ENCODE measurements around the gene COQ10B. TPM values are rescaled to one million over a fixed set of nuclear protein-coding genes. Genes with fewer than 3 reads are reported as not detected.

Gene COQ10B
- total and polyA plus RNA-seq, 2 of the 4 experiments (the other 2 are of a cell fraction): 9.5 to 28.7 TPM

DNA sequence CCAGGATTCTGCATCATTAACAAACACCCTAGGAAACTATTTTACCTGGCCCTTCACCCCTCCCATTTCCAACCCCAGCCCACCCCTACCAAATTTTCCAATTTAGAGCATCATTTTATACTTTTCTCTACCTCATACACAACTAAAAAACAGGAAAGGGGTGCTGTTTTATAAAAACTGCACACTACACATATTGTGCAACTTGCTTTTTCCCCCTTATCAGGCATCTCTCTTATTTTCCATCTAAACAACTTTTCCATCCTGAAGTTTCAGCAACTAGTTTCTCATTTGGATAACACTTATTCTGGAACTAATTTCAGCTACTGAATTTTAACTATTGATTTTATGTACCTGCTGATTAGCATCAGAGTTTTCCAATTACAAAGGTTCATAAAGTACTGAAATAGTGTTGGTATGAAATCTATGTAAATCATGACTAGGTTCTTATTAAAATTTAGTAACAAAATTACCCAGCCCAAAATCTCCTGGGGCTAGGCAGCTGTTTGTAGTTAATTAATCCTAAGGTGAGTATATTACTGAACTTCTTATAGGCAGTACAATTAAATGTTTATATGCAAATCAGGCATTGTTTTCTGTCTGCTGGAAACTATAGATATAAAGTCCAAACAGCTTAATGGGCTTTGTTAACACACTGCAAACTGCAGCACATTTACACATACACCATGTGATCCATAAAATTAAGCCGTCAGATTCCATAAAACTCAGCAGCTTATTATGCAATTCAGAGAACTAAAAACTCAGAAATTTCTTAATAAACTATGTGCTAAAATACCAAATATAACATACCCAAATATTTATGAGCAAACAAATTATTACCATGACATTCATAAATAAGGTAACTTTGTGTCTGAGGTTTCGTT, 26.4 kb upstream of the COQ10B start:
- no peaks in the 10 kb centered on the region for H3K27me3 ChIP-seq (ENCODE audit: control insufficient read depth, insufficient read depth, low read length)
- DNase-seq (no peak), ATAC-seq (ENCODE audit: low read depth) (no peak)
- no peak overlapping the region for H3K18ac ChIP-seq (ENCODE audit: low read depth, low read length)
- H2AK5ac ChIP-seq (ENCODE audit: low read depth, low read length): no peak overlapping the region
- 0 out of 4 replicates have a peak, but pooled peaks cover 0 to 3% of the 10 kb centered on the region in 2 experiments for H3K79me1 ChIP-seq (ENCODE audit: low read depth in 1 of 2, low read length in 2 of 2)
- H3K4me3 ChIP-seq (ENCODE audit: insufficient read depth, low read depth, low read length): no peak overlapping the region
- H4K20me1 ChIP-seq (ENCODE audit: insufficient read depth, low read length): peaks cover 98% of the 10 kb centered on the region
- BruUV-seq (replicated peaks): no TSS peak
- no peak overlapping the region for H3K27ac ChIP-seq (ENCODE audit: insufficient read depth, low read length)
- WGBS, 2 experiments (ENCODE audit: extremely low coverage in 2 of 2, insufficient read length in 1 of 2): no CpG with 5 or more reads among the region's 2 CpGs
- H4K5ac ChIP-seq (ENCODE audit: low read depth, low read length): no peak overlapping the region
- no peak overlapping the region for H2BK20ac ChIP-seq (ENCODE audit: low read depth, low read length)
- peaks cover 5% of the 10 kb centered on the region; the same call in 1 of the 2 replicates for H3K4me1 ChIP-seq (ENCODE audit: control insufficient read depth, insufficient read depth, low read length)
- no peak overlapping the region for H3K23ac ChIP-seq (ENCODE audit: low read depth, low read length)
- no peak overlapping the region for H4K91ac ChIP-seq (ENCODE audit: insufficient read depth, low read depth, low read length)
- H2BK5ac ChIP-seq (ENCODE audit: low read depth, low read length, poor library complexity, severe bottlenecking): no peak overlapping the region
- in situ Hi-C loops (cut with MboI; ENCODE audit: low sequenced_read_pairs) (no loop called here), intact Hi-C loops (cut with micrococcal nuclease) (no loop called here), dilution Hi-C loops (cut with HindIII; ENCODE audit: low sequenced_read_pairs, unreplicated experiment) (no loop called here)
- no peak overlapping the region for H2BK15ac ChIP-seq (ENCODE audit: low read depth, low read length)
- no peak overlapping the region for H4K8ac ChIP-seq (ENCODE audit: low read depth in 2 of 2, low read length in 2 of 2)
- ChIA-PET POLR2A (ENCODE audit: unreplicated experiment) (no interaction called here), CTCF (no interaction called here)
- H2BK120ac ChIP-seq (ENCODE audit: low read depth, low read length): no peak overlapping the region
- no peak overlapping the region for H3K4me2 ChIP-seq (ENCODE audit: low read depth, low read length)
- no peak overlapping the region for H3K9ac ChIP-seq (ENCODE audit: low read depth, low read length)
- peaks cover 19% of the 10 kb centered on the region for H3K36me3 ChIP-seq (ENCODE audit: control insufficient read depth, insufficient read depth, low read length)
- H3K4ac ChIP-seq (ENCODE audit: low read depth, low read length): no peak overlapping the region
- H3K56ac ChIP-seq (ENCODE audit: extremely low read depth, insufficient read depth, low read length): no peak overlapping the region
- H3K14ac ChIP-seq (replicated peaks; ENCODE audit: low read depth, low read length): no peak overlapping the region
- peaks cover 6% of the 10 kb centered on the region; the same call in 1 of the 2 replicates for H3K9me1 ChIP-seq (ENCODE audit: insufficient read depth, low read length)
- TF ChIP-seq, protein P1, sequence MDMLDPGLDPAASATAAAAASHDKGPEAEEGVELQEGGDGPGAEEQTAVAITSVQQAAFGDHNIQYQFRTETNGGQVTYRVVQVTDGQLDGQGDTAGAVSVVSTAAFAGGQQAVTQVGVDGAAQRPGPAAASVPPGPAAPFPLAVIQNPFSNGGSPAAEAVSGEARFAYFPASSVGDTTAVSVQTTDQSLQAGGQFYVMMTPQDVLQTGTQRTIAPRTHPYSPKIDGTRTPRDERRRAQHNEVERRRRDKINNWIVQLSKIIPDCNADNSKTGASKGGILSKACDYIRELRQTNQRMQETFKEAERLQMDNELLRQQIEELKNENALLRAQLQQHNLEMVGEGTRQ (IDR thresholded peaks at IDR 0.05; ENCODE audit: low read depth, low read length): no peak
- TF ChIP-seq RCOR1 (IDR thresholded peaks at IDR 0.05; ENCODE audit: insufficient replicate concordance, low read length) (no peak), RAD21 (IDR thresholded peaks at IDR 0.05; ENCODE audit: low read length) (no peak), MXI1 (IDR thresholded peaks at IDR 0.05; ENCODE audit: borderline replicate concordance, low read depth, low read length) (no peak), RFX5 (IDR thresholded peaks at IDR 0.05; ENCODE audit: low read depth, low read length) (no peak), CEBPB (IDR thresholded peaks at IDR 0.05; ENCODE audit: low read depth, low read length) (peak; percentile 69)
- no peak overlapping the region for H2AFZ ChIP-seq (replicated peaks; ENCODE audit: low read length, poor library complexity)
- H3K9me3 ChIP-seq (ENCODE audit: control insufficient read depth, insufficient read depth, low read length): no peaks in the 10 kb centered on the region
- no peak overlapping the region for H2AK9ac ChIP-seq (replicated peaks; ENCODE audit: low read depth, low read length, poor library complexity)

All from IMR-90 (cell line).